ENCODE results near the gene KRTAP4-12.
"Not testable (repeated sequence)": the region's sequence is repeated elsewhere in the genome, so short reads cannot be mapped to it uniquely, and the experiment has no call there.

KRTAP4-12 gene

GRCh38 chr17:41127371-41127770 lies 3.4 kb upstream of the KRTAP4-12 start:
- Histone ChIP-seq H3K4me1 (ENCODE audit: control insufficient read depth in 2 of 2, insufficient read depth in 2 of 2, low read length in 2 of 2) (no peaks in the 10 kb centered on the region), H3K27me3 (ENCODE audit: control insufficient read depth in 2 of 2, insufficient read depth in 2 of 2, low read length in 2 of 2) (no peaks in the 10 kb centered on the region), H3K9me3 (ENCODE audit: control insufficient read depth in 2 of 2, low read length in 2 of 2) (no peaks in the 10 kb centered on the region), H3K4me3 (ENCODE audit: low read length in 2 of 2) (no peak overlapping the region), H3K27ac (ENCODE audit: low read depth in 2 of 2, low read length in 2 of 2) (no peak overlapping the region), H3K36me3 (ENCODE audit: control insufficient read depth in 2 of 2, insufficient read depth in 2 of 2, low read length in 2 of 2) (no peaks in the 10 kb centered on the region), H3K9ac (ENCODE audit: low read depth in 1 of 2, low read length in 2 of 2) (no peak overlapping the region)

- no peaks in the 10 kb centered on the region for H3K4me1 ChIP-seq (ENCODE audit: control insufficient read depth in 2 of 2, insufficient read depth in 2 of 2, low read length in 2 of 2)
- H3K4me3 ChIP-seq (ENCODE audit: low read length in 2 of 2) = no peak overlapping the region
- no peak overlapping the region for H3K9ac ChIP-seq (ENCODE audit: low read depth in 1 of 2, low read length in 2 of 2)
These were observed 2.4 kb upstream of the KRTAP4-12 start for GRCh38 chr17:41126412-41126811.

GRCh38 chr17:41125064-41125463 lies 1.1 kb upstream of the KRTAP4-12 start:
- H3K4me1 ChIP-seq (ENCODE audit: control insufficient read depth in 2 of 2, insufficient read depth in 2 of 2, low read length in 2 of 2) = no peaks in the 10 kb centered on the region
- H3K36me3 ChIP-seq (ENCODE audit: control insufficient read depth in 2 of 2, insufficient read depth in 2 of 2, low read length in 2 of 2) = no peaks in the 10 kb centered on the region
- H3K27me3 ChIP-seq (ENCODE audit: control insufficient read depth in 2 of 2, insufficient read depth in 2 of 2, low read length in 2 of 2) = no peaks in the 10 kb centered on the region
- H3K9me3 ChIP-seq (ENCODE audit: control insufficient read depth in 2 of 2, low read length in 2 of 2) = no peaks in the 10 kb centered on the region
- H3K27ac ChIP-seq (ENCODE audit: low read depth in 2 of 2, low read length in 2 of 2) = no peak overlapping the region
- H3K4me3 ChIP-seq (ENCODE audit: low read length in 2 of 2) = no peak overlapping the region
- no peak overlapping the region for H3K9ac ChIP-seq (ENCODE audit: low read depth in 1 of 2, low read length in 2 of 2)

More at GRCh38 chr17:41126412-41126811, 2.4 kb upstream of the KRTAP4-12 start:
- no peaks in the 10 kb centered on the region for H3K9me3 ChIP-seq (ENCODE audit: control insufficient read depth in 2 of 2, low read length in 2 of 2)
- no peak overlapping the region for H3K27ac ChIP-seq (ENCODE audit: low read depth in 2 of 2, low read length in 2 of 2)
- no peaks in the 10 kb centered on the region for H3K27me3 ChIP-seq (ENCODE audit: control insufficient read depth in 2 of 2, insufficient read depth in 2 of 2, low read length in 2 of 2)
- no peaks in the 10 kb centered on the region for H3K36me3 ChIP-seq (ENCODE audit: control insufficient read depth in 2 of 2, insufficient read depth in 2 of 2, low read length in 2 of 2)

GRCh38 chr17:41123292-41123990 lies 541 bp downstream of the KRTAP4-12 start:
- not testable (repeated sequence) for H3K9ac ChIP-seq (ENCODE audit: low read depth in 1 of 2, low read length in 2 of 2); H3K9me3 ChIP-seq (ENCODE audit: control insufficient read depth in 2 of 2, low read length in 2 of 2); H3K36me3 ChIP-seq (ENCODE audit: control insufficient read depth in 2 of 2, insufficient read depth in 2 of 2, low read length in 2 of 2); H3K27me3 ChIP-seq (ENCODE audit: control insufficient read depth in 2 of 2, insufficient read depth in 2 of 2, low read length in 2 of 2); H3K4me1 ChIP-seq (ENCODE audit: control insufficient read depth in 2 of 2, insufficient read depth in 2 of 2, low read length in 2 of 2); H3K4me3 ChIP-seq (ENCODE audit: low read length in 2 of 2); H3K27ac ChIP-seq (ENCODE audit: low read depth in 2 of 2, low read length in 2 of 2)

- Histone ChIP-seq H3K27me3 (ENCODE audit: control insufficient read depth in 2 of 2, insufficient read depth in 2 of 2, low read length in 2 of 2) (no peaks in the 10 kb centered on the region), H3K36me3 (ENCODE audit: control insufficient read depth in 2 of 2, insufficient read depth in 2 of 2, low read length in 2 of 2) (no peaks in the 10 kb centered on the region), H3K9ac (ENCODE audit: low read depth in 1 of 2, low read length in 2 of 2) (no peak overlapping the region), H3K4me1 (ENCODE audit: control insufficient read depth in 2 of 2, insufficient read depth in 2 of 2, low read length in 2 of 2) (no peaks in the 10 kb centered on the region), H3K9me3 (ENCODE audit: control insufficient read depth in 2 of 2, low read length in 2 of 2) (no peaks in the 10 kb centered on the region), H3K27ac (ENCODE audit: low read depth in 2 of 2, low read length in 2 of 2) (no peak overlapping the region), H3K4me3 (ENCODE audit: low read length in 2 of 2) (no peak overlapping the region)
These were observed 2.2 kb downstream of the KRTAP4-12 start for GRCh38 chr17:41121742-41122141.

- not testable (repeated sequence) for H3K4me3 ChIP-seq (ENCODE audit: low read length in 2 of 2); H3K9me3 ChIP-seq (ENCODE audit: control insufficient read depth in 2 of 2, low read length in 2 of 2); H3K27ac ChIP-seq (ENCODE audit: low read depth in 2 of 2, low read length in 2 of 2); H3K27me3 ChIP-seq (ENCODE audit: control insufficient read depth in 2 of 2, insufficient read depth in 2 of 2, low read length in 2 of 2); H3K9ac ChIP-seq (ENCODE audit: low read depth in 1 of 2, low read length in 2 of 2); H3K4me1 ChIP-seq (ENCODE audit: control insufficient read depth in 2 of 2, insufficient read depth in 2 of 2, low read length in 2 of 2); H3K36me3 ChIP-seq (ENCODE audit: control insufficient read depth in 2 of 2, insufficient read depth in 2 of 2, low read length in 2 of 2)
These were observed 4.0 kb downstream of the KRTAP4-12 start for GRCh38 chr17:41119696-41120690.

GRCh38 chr17:41118721-41119120 lies 5.3 kb downstream of the KRTAP4-12 start:
- Histone ChIP-seq H3K9ac (ENCODE audit: low read depth in 1 of 2, low read length in 2 of 2) (no peak overlapping the region), H3K4me3 (ENCODE audit: low read length in 2 of 2) (no peak overlapping the region), H3K27ac (ENCODE audit: low read depth in 2 of 2, low read length in 2 of 2) (no peak overlapping the region), H3K4me1 (ENCODE audit: control insufficient read depth in 2 of 2, insufficient read depth in 2 of 2, low read length in 2 of 2) (no peaks in the 10 kb centered on the region), H3K9me3 (ENCODE audit: control insufficient read depth in 2 of 2, low read length in 2 of 2) (no peaks in the 10 kb centered on the region), H3K36me3 (ENCODE audit: control insufficient read depth in 2 of 2, insufficient read depth in 2 of 2, low read length in 2 of 2) (no peaks in the 10 kb centered on the region), H3K27me3 (ENCODE audit: control insufficient read depth in 2 of 2, insufficient read depth in 2 of 2, low read length in 2 of 2) (no peaks in the 10 kb centered on the region)

- not testable (repeated sequence) for H3K27me3 ChIP-seq (ENCODE audit: control insufficient read depth in 2 of 2, insufficient read depth in 2 of 2, low read length in 2 of 2); H3K9me3 ChIP-seq (ENCODE audit: control insufficient read depth in 2 of 2, low read length in 2 of 2); H3K4me3 ChIP-seq (ENCODE audit: low read length in 2 of 2); H3K36me3 ChIP-seq (ENCODE audit: control insufficient read depth in 2 of 2, insufficient read depth in 2 of 2, low read length in 2 of 2); H3K9ac ChIP-seq (ENCODE audit: low read depth in 1 of 2, low read length in 2 of 2); H3K27ac ChIP-seq (ENCODE audit: low read depth in 2 of 2, low read length in 2 of 2); H3K4me1 ChIP-seq (ENCODE audit: control insufficient read depth in 2 of 2, insufficient read depth in 2 of 2, low read length in 2 of 2)
These were observed 6.1 kb downstream of the KRTAP4-12 start, which contains the start of gene KRTAP4-11 for GRCh38 chr17:41117846-41118386. Gene KRTAP4-11, minus strand, starts transcription at chr17:41118373. Its CDS starts 58 bp downstream, at chr17:41118315.

- no peak overlapping the region for H3K4me3 ChIP-seq (ENCODE audit: low read length in 2 of 2)
- no peak overlapping the region for H3K27ac ChIP-seq (ENCODE audit: low read depth in 2 of 2, low read length in 2 of 2)
- no peaks in the 10 kb centered on the region for H3K36me3 ChIP-seq (ENCODE audit: control insufficient read depth in 2 of 2, insufficient read depth in 2 of 2, low read length in 2 of 2)
- H3K9me3 ChIP-seq (ENCODE audit: control insufficient read depth in 2 of 2, low read length in 2 of 2) = no peaks in the 10 kb centered on the region
- no peaks in the 10 kb centered on the region for H3K27me3 ChIP-seq (ENCODE audit: control insufficient read depth in 2 of 2, insufficient read depth in 2 of 2, low read length in 2 of 2)
- H3K4me1 ChIP-seq (ENCODE audit: control insufficient read depth in 2 of 2, insufficient read depth in 2 of 2, low read length in 2 of 2) = no peaks in the 10 kb centered on the region
- no peak overlapping the region for H3K9ac ChIP-seq (ENCODE audit: low read depth in 1 of 2, low read length in 2 of 2)
These were observed 7.7 kb downstream of the KRTAP4-12 start for GRCh38 chr17:41116297-41116696.
